GM12878 (cell line): Measurements from ENCODE around the gene TMEM232. TPM values are rescaled to one million over a fixed set of nuclear protein-coding genes. Genes with fewer than 3 reads are reported as not detected.
"Not testable (repeated sequence)": the region's sequence is repeated elsewhere in the genome, so short reads cannot be mapped to it uniquely, and the experiment has no call there.

ENCODE experiments used
- ATAC-seq: fragments of 200-7000 bp; cut with Tn5 transposase; 3 replicates; pipeline ENCODE4 v1.9.1; 2020; ENCODE audit warnings: mild to moderate bottlenecking, moderate library complexity
- BruUV-seq: library from RNA; stranded (reverse); fragments of 400-500 nt; replicated peaks from 2 replicates; lab custom pipeline; 2021; lab: Mats Ljungman, UMichigan
- CTCF ChIA-PET: fragments of 300-600 bp; sonication (Branson Sonifier 250); formaldehyde crosslinking; extraction: SDS; loops from one replicate; lab custom pipeline; 2021; ENCODE audit warnings: inconsistent platforms; lab: Yijun Ruan, JAX
- POLR2A ChIA-PET: fragments of 350-600 bp; formaldehyde crosslinking; extraction: SDS; loops from one replicate; lab custom pipeline; 2021; ENCODE audit warnings: inconsistent platforms; lab: Charles Lee
- RAD21 ChIA-PET: fragments of 300-600 bp; sonication (Branson Sonifier 250); formaldehyde crosslinking; loops from one replicate; lab custom pipeline; 2023; ENCODE audit warnings: antibody characterized with exemption; ENCODE audit not compliant: unreplicated experiment; lab: Charles Lee
- SMC1A ChIA-PET: fragments of 300-600 bp; sonication (Branson Sonifier 250); formaldehyde crosslinking; loops from one replicate; lab custom pipeline; 2023; ENCODE audit not compliant: unreplicated experiment, uncharacterized antibody; lab: Charles Lee
- DNase-seq: peaks from one replicate; pipeline ENCODE4 v3.0.0-alpha.2; 2011; ENCODE audit warnings: low read depth, low spot score
- FAIRE-seq: peaks from 3 replicates; lab custom pipeline; 2011; peaks lifted over from hg19 to GRCh38; lab: Jason Lieb, UNC
- H2AFZ ChIP-seq: 2 replicates; pipeline ENCODE4 v1.6.0; 2011; ENCODE audit warnings: low read depth, low read length, control low read depth; ENCODE audit not compliant: control insufficient read depth
- H3K27ac ChIP-seq: 2 replicates; pipeline ENCODE4 v1.5.1; 2011; ENCODE audit warnings: control low read depth; ENCODE audit not compliant: control insufficient read depth, insufficient read depth
- H3K27me3 ChIP-seq, 2 experiments: replicated peaks in 1 of 2; 2 replicates each; pipeline versions ENCODE4 v1.6.0 to v1.6.1; 2011; ENCODE audit warnings: low read length in 1 of 2; ENCODE audit not compliant: control insufficient read depth in 2 of 2, insufficient read depth in 2 of 2
- H3K36me3 ChIP-seq, 2 experiments: 2 replicates each; pipeline ENCODE4 v1.5.1; 2011; ENCODE audit warnings: low read length in 1 of 2; ENCODE audit not compliant: control insufficient read depth in 2 of 2, insufficient read depth in 2 of 2
- H3K4me1 ChIP-seq: 2 replicates; pipeline ENCODE4 v1.6.1; 2011; ENCODE audit warnings: mild to moderate bottlenecking, low read length, moderate library complexity, mixed read lengths; ENCODE audit not compliant: control insufficient read depth, insufficient read depth
- H3K4me2 ChIP-seq: 2 replicates; pipeline ENCODE4 v1.6.0; 2011; ENCODE audit warnings: control low read depth; ENCODE audit not compliant: control insufficient read depth, insufficient read depth
- H3K4me3 ChIP-seq: fragments of 200-600 bp; sonication (generic); 2 replicates; pipeline ENCODE4 v1.5.1; 2016
- H3K79me2 ChIP-seq: 2 replicates; pipeline ENCODE4 v1.6.0; 2011; ENCODE audit warnings: low read length; ENCODE audit not compliant: control insufficient read depth, insufficient read depth
- H3K9ac ChIP-seq: 2 replicates; pipeline ENCODE4 v1.8.0; 2011; ENCODE audit warnings: low read length, control low read depth, mixed read lengths; ENCODE audit not compliant: control insufficient read depth, insufficient read depth
- H3K9me3 ChIP-seq: replicated peaks from 3 replicates; pipeline ENCODE4 v1.5.1; 2011; ENCODE audit warnings: mild to moderate bottlenecking, low read length; ENCODE audit not compliant: control insufficient read depth, insufficient read depth
- H4K20me1 ChIP-seq: 2 replicates; pipeline ENCODE4 v1.6.0; 2011; ENCODE audit not compliant: control insufficient read depth, insufficient read depth
- ESRRA ChIP-seq: IDR thresholded peaks from 2 replicates; pipeline ENCODE4 v1.6.1; 2012; ENCODE audit warnings: mild to moderate bottlenecking, low read length, improper control_type of control experiment
- FOXK2 ChIP-seq: fragments of 450-650 bp; IDR thresholded peaks from 2 replicates; pipeline ENCODE4 v1.6.1; 2017; ENCODE audit warnings: mild to moderate bottlenecking, moderate library complexity
- HDAC6 ChIP-seq: fragments of 200-600 bp; sonication (generic); IDR thresholded peaks from one replicate; pipeline ENCODE4 v1.8.0; 2017; ENCODE audit warnings: antibody characterized with exemption; ENCODE audit not compliant: unreplicated experiment
- MEF2A ChIP-seq: IDR thresholded peaks from 2 replicates; pipeline ENCODE4 v1.6.1; 2011; ENCODE audit warnings: low read depth, mild to moderate bottlenecking, low read length, moderate library complexity; ENCODE audit not compliant: insufficient read depth
- RAD21 ChIP-seq: IDR thresholded peaks from 2 replicates; pipeline ENCODE4 v1.6.1; 2011; ENCODE audit warnings: mild to moderate bottlenecking, low read depth, low read length, moderate library complexity; ENCODE audit not compliant: insufficient read depth
- RBBP5 ChIP-seq: fragments of 200-600 bp; sonication (generic); conservative IDR thresholded peaks from 2 replicates; pipeline ENCODE4 v1.6.1; 2016
- RUNX3 ChIP-seq: IDR thresholded peaks from 2 replicates; pipeline ENCODE4 v1.6.1; 2012; ENCODE audit warnings: low read length, inconsistent platforms
- SMC3 ChIP-seq: IDR thresholded peaks from 2 replicates; pipeline ENCODE4 v1.6.1; 2011; ENCODE audit warnings: low read length, improper control_type of control experiment, borderline replicate concordance
- TBL1XR1 ChIP-seq: IDR thresholded peaks from 2 replicates; pipeline ENCODE4 v1.6.1; 2012; ENCODE audit warnings: low read depth, low read length, improper control_type of control experiment
- ZNF274 ChIP-seq: IDR thresholded peaks from one replicate; pipeline ENCODE4 v1.8.0; 2011; ENCODE audit not compliant: insufficient read length, insufficient read depth
- WGBS: methylation state at CpG from one replicate; pipeline ENCODE4 v1.1.6; 2016; ENCODE audit warnings: low lambda C conversion rate; ENCODE audit not compliant: insufficient replicate concordance, insufficient coverage; ENCODE audit errors: missing lambda C conversion rate; 5-methylcytosine and 5-hydroxymethylcytosine counted together
- in situ Hi-C: fragments of 300-500 bp; cut with MboI; formaldehyde crosslinking; loops from 9 replicates; pipeline ENCODE4 v1.14.3; 2018; ENCODE audit warnings: mixed read lengths
- intact Hi-C: fragments of 100-400 bp; cut with micrococcal nuclease; formaldehyde crosslinking; loops from one replicate; pipeline ENCODE4 v1.14.2; 2022; ENCODE audit not compliant: unreplicated experiment
- polyA plus RNA-seq, 11 experiments: library from polyadenylated mRNA; depleted of rRNA in 4 of 11; unstranded in 6 of 11; stranded (reverse) in 5 of 11; fragments of >200 nt; fragmentation: Nextera tagmentation in 4 of 11; fragmentation: Illumina TruSeq in 1 of 11; extraction: Ambion mirVana in 4 of 11; extraction: Trizol in 1 of 11; gene quantifications; 1 replicate in 1 of 11; 2 replicates in 10 of 11; pipeline versions ENCODE4 v1.2.1 to v1.2.3, GENCODE V29; 2011 to 2016; ENCODE audit warnings: inconsistent platforms in 2 of 11, missing spikeins in 2 of 11, low read depth in 1 of 11
- total RNA-seq, 4 experiments: library from RNA; depleted of rRNA in 3 of 4; stranded (reverse); fragments of >200 nt in 3 of 4; fragmentation: Illumina TruSeq in 1 of 4; extraction: Trizol in 1 of 4; gene quantifications; 2 replicates each; pipeline versions ENCODE4 v1.2.1 to v1.2.3, GENCODE V29; 2013 to 2021
- TF ChIP-seq, protein P1 (sequence below), 3 experiments: IDR thresholded peaks in 2 of 3; conservative IDR thresholded peaks in 1 of 3; 2 replicates each; pipeline ENCODE4 v1.5.1; 2011; ENCODE audit warnings: low read depth in 3 of 3, low read length in 3 of 3, mild to moderate bottlenecking in 3 of 3, control low read depth in 2 of 3, moderate library complexity in 2 of 3, inconsistent platforms in 1 of 3, mixed read lengths in 1 of 3; ENCODE audit not compliant: control insufficient read depth in 2 of 3, insufficient read depth in 1 of 3; ENCODE audit errors: extremely low read depth in 1 of 3

The TMEM232 gene
- total and polyA plus RNA-seq, 10 of the 15 experiments (the other 5 are each of a cell fraction or from before 2014, with no cell fraction given) = 0.29 to 1.3 (median 0.91) TPM

GRCh38 chr5:110734101-110734500 is 7.6 kb upstream of the TMEM232 start (continued):
- TF ChIP-seq HDAC6 (no peak), ESRRA (no peak), TBL1XR1 (no peak)

GRCh38 chr5:110731499-110731898 is 5.0 kb upstream of the TMEM232 start:
- H3K4me2 ChIP-seq, POLR2A ChIA-PET, H3K4me3 ChIP-seq, FAIRE-seq, RAD21 ChIA-PET, ATAC-seq, H4K20me1 ChIP-seq, BruUV-seq, CTCF ChIA-PET, H3K4me1 ChIP-seq, H3K27ac ChIP-seq, H3K27me3 ChIP-seq, H3K36me3 ChIP-seq, intact Hi-C loops, H3K9me3 ChIP-seq, SMC1A ChIA-PET, H3K79me2 ChIP-seq, H3K9ac ChIP-seq, H2AFZ ChIP-seq, DNase-seq: not testable (repeated sequence)
- WGBS = 100% methylated on average over 2 of the region's 2 CpGs
- in situ Hi-C loops = loop anchor here (25.0 kb wide), 2 partner anchors 506 to 781 kb away; partner anchors contain the start of gene STARD4

DNA sequence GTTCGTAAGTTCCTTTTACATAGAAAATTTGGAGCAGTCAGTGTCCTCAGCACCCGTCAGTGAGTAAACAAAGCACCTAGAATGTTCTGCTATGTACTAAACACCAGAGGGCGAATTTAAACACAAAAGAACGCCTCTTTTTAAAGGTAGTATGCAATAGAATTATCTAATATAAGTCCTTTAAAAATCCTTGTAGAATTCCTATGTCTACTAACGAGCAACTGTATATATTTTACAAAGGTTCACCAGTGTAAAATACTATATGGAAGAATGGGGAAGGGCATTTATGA is 499 bp upstream of the TMEM232 start:
- no peaks in the 10 kb centered on the region for H3K27me3 ChIP-seq
- H3K27ac ChIP-seq = no peak overlapping the region
- no peaks in the 10 kb centered on the region for H3K4me1 ChIP-seq
- H3K4me2 ChIP-seq = peak overlapping the region; percentile 69
- in situ Hi-C loops (loop anchor here (25.0 kb wide), 2 partner anchors 510 to 785 kb away; partner anchors contain the start of gene STARD4), intact Hi-C loops (no loop called here)
- DNase-seq (no peak), FAIRE-seq (peak; percentile 35), ATAC-seq (peak; percentile 67)
- TF ChIP-seq RBBP5 (no peak), RUNX3 (no peak), ZNF274 (no peak), SMC3 (peak; percentile 19; the same call in 1 of the 2 replicates), MEF2A (no peak), FOXK2 (no peak), RAD21 (peak; percentile 41)
- TF ChIP-seq, protein P1, sequence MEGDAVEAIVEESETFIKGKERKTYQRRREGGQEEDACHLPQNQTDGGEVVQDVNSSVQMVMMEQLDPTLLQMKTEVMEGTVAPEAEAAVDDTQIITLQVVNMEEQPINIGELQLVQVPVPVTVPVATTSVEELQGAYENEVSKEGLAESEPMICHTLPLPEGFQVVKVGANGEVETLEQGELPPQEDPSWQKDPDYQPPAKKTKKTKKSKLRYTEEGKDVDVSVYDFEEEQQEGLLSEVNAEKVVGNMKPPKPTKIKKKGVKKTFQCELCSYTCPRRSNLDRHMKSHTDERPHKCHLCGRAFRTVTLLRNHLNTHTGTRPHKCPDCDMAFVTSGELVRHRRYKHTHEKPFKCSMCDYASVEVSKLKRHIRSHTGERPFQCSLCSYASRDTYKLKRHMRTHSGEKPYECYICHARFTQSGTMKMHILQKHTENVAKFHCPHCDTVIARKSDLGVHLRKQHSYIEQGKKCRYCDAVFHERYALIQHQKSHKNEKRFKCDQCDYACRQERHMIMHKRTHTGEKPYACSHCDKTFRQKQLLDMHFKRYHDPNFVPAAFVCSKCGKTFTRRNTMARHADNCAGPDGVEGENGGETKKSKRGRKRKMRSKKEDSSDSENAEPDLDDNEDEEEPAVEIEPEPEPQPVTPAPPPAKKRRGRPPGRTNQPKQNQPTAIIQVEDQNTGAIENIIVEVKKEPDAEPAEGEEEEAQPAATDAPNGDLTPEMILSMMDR (IDR thresholded peaks at IDR 0.05 in 2 of 3, conservative IDR thresholded peaks at IDR 0.05 in 1 of 3; ENCODE audit: control insufficient read depth in 2 of 3, extremely low read depth in 1 of 3, insufficient read depth in 1 of 3, low read depth in 3 of 3, low read length in 3 of 3) = peak; percentile 8 to 36 (median 16); a peak in 2 of 6 replicates
- peak overlapping the region; percentile 92 for H2AFZ ChIP-seq
- ChIA-PET SMC1A (interaction anchor here (1.0 to 1.2 kb wide), 4 partner anchors 9 to 29 kb away, joined by 3 to 6 read pairs (median 4); partner anchors contain the start of gene SLC25A46), CTCF (interaction anchor here (0.6 to 1.5 kb wide), 4 partner anchors 9 to 1828 kb away, joined by 3 to 8 read pairs (median 3); no protein-coding TSS in a partner anchor), POLR2A (interaction anchor here (0.5 kb wide), 1 partner anchor 181 kb away, joined by 3 read pairs; no protein-coding TSS in a partner anchor), RAD21 (no interaction called here)
- no peaks in the 10 kb centered on the region for H4K20me1 ChIP-seq
- no peaks in the 10 kb centered on the region for H3K9me3 ChIP-seq
- no peak overlapping the region for H3K9ac ChIP-seq
- BruUV-seq = no TSS peak
- 0% methylated on average over 5 of the region's 5 CpGs for WGBS
- H3K36me3 ChIP-seq = no peaks in the 10 kb centered on the region
- peak overlapping the region; percentile 60 for H3K4me3 ChIP-seq
- H3K79me2 ChIP-seq = no peaks in the 10 kb centered on the region
